AG09309 (cell line): ENCODE results near the gene MAGI1.

Source experiments
- DNase-seq: peaks from one replicate; pipeline ENCODE4 v3.0.0-alpha.2; 2010; ENCODE audit warnings: low read depth
- H3K4me3 ChIP-seq: 2 replicates; pipeline ENCODE4 v1.5.1; 2011; ENCODE audit warnings: mild to moderate bottlenecking, low read depth, low read length, moderate library complexity; ENCODE audit not compliant: control insufficient read depth
- CTCF ChIP-seq: IDR thresholded peaks from 2 replicates; pipeline ENCODE4 v1.5.1; 2011; ENCODE audit warnings: mild to moderate bottlenecking, low read depth, low read length, inconsistent platforms; ENCODE audit not compliant: insufficient read depth, control insufficient read depth; ENCODE audit errors: missing control alignments

Gene MAGI1

GRCh38 chr3:65672871-65673815 lies 365.6 kb downstream of the MAGI1 start:
- TF ChIP-seq CTCF: peak; percentile 79
- no peak for DNase-seq
- no peak overlapping the region for H3K4me3 ChIP-seq

DNA sequence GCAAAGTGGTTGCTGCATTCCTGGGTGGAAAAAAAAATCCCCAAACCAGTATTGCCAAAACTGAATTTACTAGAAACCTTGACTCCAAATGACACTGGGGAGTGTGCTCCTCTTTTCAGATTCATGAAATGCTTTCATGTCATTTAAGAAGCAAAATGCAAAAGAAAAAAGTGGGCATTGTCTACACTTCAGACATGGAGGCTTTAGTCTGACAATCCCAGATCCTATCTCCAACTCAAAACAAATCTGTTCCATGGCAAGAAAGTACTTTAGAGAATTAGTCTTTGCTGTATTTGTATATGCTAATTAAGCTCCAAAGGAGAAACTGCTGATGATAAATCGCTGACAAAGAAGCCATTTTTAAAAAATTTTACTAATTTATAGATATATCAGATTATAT lies 366.7 kb downstream of the MAGI1 start:
- H3K4me3 ChIP-seq: no peak overlapping the region
- TF ChIP-seq CTCF: no peak
- DNase-seq: no peak

DNA sequence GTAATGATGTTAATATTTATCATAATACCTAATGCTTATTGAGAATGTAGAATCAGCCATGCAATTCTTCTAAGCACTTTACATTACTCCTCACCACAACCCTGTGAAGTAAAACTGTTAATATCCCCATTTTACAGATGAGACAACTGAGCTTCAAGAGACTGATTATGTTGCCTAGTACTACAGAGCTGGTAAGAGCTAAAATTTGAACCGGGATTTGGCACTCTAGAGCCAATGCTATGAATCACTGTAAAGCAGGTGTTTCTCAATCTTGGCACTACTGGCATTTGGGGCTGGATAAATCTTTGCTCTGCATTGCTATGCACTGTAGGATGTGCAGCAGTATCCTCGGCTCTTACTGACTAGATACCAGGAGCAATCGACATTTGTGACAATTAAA lies 367.7 kb downstream of the MAGI1 start:
- TF ChIP-seq CTCF: no peak
- H3K4me3 ChIP-seq: no peak overlapping the region
- DNase-seq: no peak

DNA sequence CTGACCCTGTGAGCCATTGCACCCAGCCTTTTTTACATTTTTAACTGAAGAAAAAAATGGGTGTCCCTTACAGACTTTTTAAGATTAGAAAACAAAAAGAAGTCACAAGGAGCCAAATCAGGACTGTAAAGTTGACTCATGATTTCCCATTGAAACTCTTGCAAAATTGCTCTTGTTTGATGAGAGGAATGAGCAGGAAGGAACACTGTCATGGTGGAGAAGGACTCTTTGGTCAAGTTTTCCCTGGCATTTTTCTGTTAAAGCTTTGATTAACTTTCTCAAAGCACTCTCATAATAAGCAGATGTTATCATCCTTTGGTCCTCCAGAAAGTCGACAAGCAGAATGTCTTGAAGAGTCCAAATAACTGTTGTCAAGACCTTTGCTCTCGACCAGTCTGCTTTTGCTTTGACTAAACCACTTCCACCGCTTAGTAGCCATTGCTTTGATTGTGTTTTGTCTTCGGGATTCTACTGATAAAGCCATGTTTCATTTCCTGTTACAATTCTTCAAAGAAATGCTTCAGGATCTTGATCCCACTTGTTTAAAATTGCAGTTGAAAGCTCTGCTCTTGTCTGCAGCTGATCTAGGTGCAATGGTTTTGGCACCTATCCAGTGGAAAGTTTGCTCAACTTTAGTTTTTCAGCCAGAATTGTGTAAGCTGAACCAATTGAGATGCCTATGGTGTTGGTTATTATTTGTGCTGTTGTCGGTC lies 369.4 kb downstream of the MAGI1 start:
- no peak for TF ChIP-seq CTCF
- H3K4me3 ChIP-seq: no peak overlapping the region
- no peak for DNase-seq

DNA sequence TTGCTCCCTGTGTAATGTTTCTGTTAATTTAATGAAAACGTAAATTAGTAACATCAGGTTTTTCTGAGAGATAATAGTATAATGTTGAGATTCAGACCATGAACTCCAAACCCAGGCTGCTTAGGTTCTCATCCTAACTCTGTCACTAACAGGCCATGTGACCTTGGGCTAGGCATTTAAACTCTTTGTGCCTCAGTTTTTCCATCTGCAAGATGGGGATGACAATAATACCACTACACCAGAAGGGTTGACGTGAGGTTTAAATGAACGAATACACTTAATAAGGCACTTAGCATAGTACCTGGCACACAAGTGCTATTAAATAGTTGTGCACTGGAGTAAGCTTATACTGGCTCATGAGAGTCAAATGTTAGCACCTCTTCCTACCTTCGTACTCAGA lies 370.8 kb downstream of the MAGI1 start:
- no peak for DNase-seq
- no peak for TF ChIP-seq CTCF
- H3K4me3 ChIP-seq: no peak overlapping the region

GRCh38 chr3:65666448-65667091 lies 372.1 kb downstream of the MAGI1 start:
- H3K4me3 ChIP-seq: no peak overlapping the region
- TF ChIP-seq CTCF: no peak
- DNase-seq: no peak
